HG03439 (cell line): ENCODE results near the gene RSRP1.

Experiments
- ATAC-seq: cut with Tn5 transposase; IDR thresholded peaks from one replicate; pipeline ENCODE4 v1.9.1; 2021; ENCODE audit warnings: mild to moderate bottlenecking, moderate library complexity; ENCODE audit not compliant: unreplicated experiment

Gene RSRP1

DNA sequence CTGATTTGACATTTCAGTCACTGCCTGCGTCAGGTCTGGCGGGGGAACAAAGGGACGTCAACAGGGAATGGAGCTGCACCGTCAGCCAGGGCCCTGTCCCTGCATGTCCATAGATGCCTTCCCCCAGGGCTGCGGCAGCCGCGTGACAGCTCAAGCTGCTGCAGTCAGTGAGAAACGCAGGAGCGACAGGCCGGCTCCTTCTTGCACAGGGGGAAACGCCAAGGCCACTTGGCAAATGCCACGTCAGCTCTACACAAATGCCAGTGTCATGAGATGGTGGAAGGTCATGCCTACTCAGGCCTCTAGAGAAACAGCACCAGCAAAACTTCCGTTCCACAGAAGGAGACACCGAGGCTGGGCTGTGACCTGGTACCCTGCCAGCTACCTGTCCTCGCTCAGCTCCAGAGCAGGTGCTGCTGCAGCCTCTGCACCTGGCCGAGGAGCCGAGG, 52.7 kb downstream of the RSRP1 start:
- ATAC-seq, result no peak

GRCh38 chr1:25194054-25194453, 53.2 kb downstream of the RSRP1 start:
- no peak for ATAC-seq

- no peak for ATAC-seq
These were observed 54.0 kb downstream of the RSRP1 start for GRCh38 chr1:25193229-25193628.
